Upper lobe of right lung (tissue), 1 donor: ENCODE data around the gene THOC5. TPM values are rescaled to one million over a fixed set of nuclear protein-coding genes. Genes with fewer than 3 reads are reported as not detected.
A peak's percentile ranks its signal among the peaks of the same experiment; 100 is the strongest.

ENCODE experiments used
- ATAC-seq: fragments of 200-7000 bp; cut with Tn5 transposase; one replicate; pipeline ENCODE4 v1.9.1; 2020; ENCODE audit warnings: mild to moderate bottlenecking, moderate library complexity
- DNase-seq: peaks from one replicate; pipeline ENCODE4 v3.0.0-alpha.2; 2020
- H3K27ac ChIP-seq: fragments of 200-600 bp; one replicate; pipeline ENCODE4 v1.8.0; 2022
- H3K27me3 ChIP-seq: fragments of 200-600 bp; one replicate; pipeline ENCODE4 v1.8.0; 2022; ENCODE audit warnings: mild to moderate bottlenecking
- H3K36me3 ChIP-seq: fragments of 200-600 bp; one replicate; pipeline ENCODE4 v1.8.0; 2022
- H3K4me1 ChIP-seq: fragments of 200-600 bp; one replicate; pipeline ENCODE4 v1.8.0; 2022
- H3K4me3 ChIP-seq: fragments of 200-600 bp; one replicate; pipeline ENCODE4 v1.8.0; 2022; ENCODE audit warnings: mild to moderate bottlenecking
- H3K9me3 ChIP-seq: fragments of 200-600 bp; one replicate; pipeline ENCODE4 v1.8.0; 2022
- CTCF ChIP-seq: fragments of 200-600 bp; IDR thresholded peaks from one replicate; pipeline ENCODE4 v1.8.0; 2022; ENCODE audit warnings: antibody characterized with exemption
- intact Hi-C: fragments of 100-400 bp; cut with DNase I; formaldehyde crosslinking; loops from one replicate; pipeline ENCODE4 v1.11.0; 2022
- total RNA-seq: library from RNA; stranded (reverse); fragmentation: NEBNext Ultra II Directional; extraction: Animal tissue kit (Norgen Biotek cat#: 25700); gene quantifications from one replicate; pipeline ENCODE4 v1.2.1, GENCODE V29; 2021
- donor health status: DM: no; HTN: yes; CAD: no; lungs with severe emphysema.

Gene THOC5
- total RNA-seq, 1 donor from 2014 or later, result 43.0 TPM

GRCh38 chr22:29457730-29458129, 95.8 kb downstream of the THOC5 start:
- peak; percentile 56 for ATAC-seq
- no peaks in the 10 kb centered on the region for H3K27me3 ChIP-seq
- H3K4me1 ChIP-seq, result no peaks in the 10 kb centered on the region
- H3K27ac ChIP-seq, result no peak overlapping the region
- intact Hi-C loops, result no loop called here
- H3K36me3 ChIP-seq, result no peaks in the 10 kb centered on the region
- no peak overlapping the region for H3K4me3 ChIP-seq
- DNase-seq, result no peak
- no peak for TF ChIP-seq CTCF
- H3K9me3 ChIP-seq, result no peaks in the 10 kb centered on the region

- H3K27me3 ChIP-seq, result no peaks in the 10 kb centered on the region
- H3K36me3 ChIP-seq, result no peaks in the 10 kb centered on the region
- TF ChIP-seq CTCF, result no peak
- no peak for DNase-seq
- no peak overlapping the region for H3K27ac ChIP-seq
- no peaks in the 10 kb centered on the region for H3K9me3 ChIP-seq
- H3K4me3 ChIP-seq, result no peak overlapping the region
- H3K4me1 ChIP-seq, result no peaks in the 10 kb centered on the region
- no peak for ATAC-seq
- intact Hi-C loops, result no loop called here
Observed at GRCh38 chr22:29456211-29456671, 97.3 kb downstream of the THOC5 start.

Other genes starting within 250 kb of the THOC5 start
- gene GAS2L1, start 247.1 kb downstream of the THOC5 start, total RNA-seq, result 27.2 TPM
- gene RASL10A, start 238.1 kb downstream of the THOC5 start, total RNA-seq, result 0.72 TPM
- gene AP1B1, start 165.2 kb downstream of the THOC5 start, total RNA-seq, result 62.4 TPM
- not detected for gene RFPL1, start 115.2 kb downstream of the THOC5 start, total RNA-seq
- gene NEFH, start 73.5 kb downstream of the THOC5 start, total RNA-seq, result 0.46 TPM
- gene NIPSNAP1, start 27.4 kb upstream of the THOC5 start, total RNA-seq, result 23.0 TPM
- 43.9 TPM for gene NF2, start 49.9 kb upstream of the THOC5 start, total RNA-seq
- not detected for gene CABP7, start 166.2 kb upstream of the THOC5 start, total RNA-seq
- gene ZMAT5, start 213.2 kb upstream of the THOC5 start, total RNA-seq, result 16.8 TPM
- 86.3 TPM for gene UQCR10, start 213.6 kb upstream of the THOC5 start, total RNA-seq